HG03520 (cell line): ENCODE data around the gene GPR137.

Experiments
- ATAC-seq: cut with Tn5 transposase; IDR thresholded peaks from one replicate; pipeline ENCODE4 v1.9.1; 2021; ENCODE audit warnings: mild to moderate bottlenecking, moderate library complexity; ENCODE audit not compliant: unreplicated experiment

Gene GPR137

DNA sequence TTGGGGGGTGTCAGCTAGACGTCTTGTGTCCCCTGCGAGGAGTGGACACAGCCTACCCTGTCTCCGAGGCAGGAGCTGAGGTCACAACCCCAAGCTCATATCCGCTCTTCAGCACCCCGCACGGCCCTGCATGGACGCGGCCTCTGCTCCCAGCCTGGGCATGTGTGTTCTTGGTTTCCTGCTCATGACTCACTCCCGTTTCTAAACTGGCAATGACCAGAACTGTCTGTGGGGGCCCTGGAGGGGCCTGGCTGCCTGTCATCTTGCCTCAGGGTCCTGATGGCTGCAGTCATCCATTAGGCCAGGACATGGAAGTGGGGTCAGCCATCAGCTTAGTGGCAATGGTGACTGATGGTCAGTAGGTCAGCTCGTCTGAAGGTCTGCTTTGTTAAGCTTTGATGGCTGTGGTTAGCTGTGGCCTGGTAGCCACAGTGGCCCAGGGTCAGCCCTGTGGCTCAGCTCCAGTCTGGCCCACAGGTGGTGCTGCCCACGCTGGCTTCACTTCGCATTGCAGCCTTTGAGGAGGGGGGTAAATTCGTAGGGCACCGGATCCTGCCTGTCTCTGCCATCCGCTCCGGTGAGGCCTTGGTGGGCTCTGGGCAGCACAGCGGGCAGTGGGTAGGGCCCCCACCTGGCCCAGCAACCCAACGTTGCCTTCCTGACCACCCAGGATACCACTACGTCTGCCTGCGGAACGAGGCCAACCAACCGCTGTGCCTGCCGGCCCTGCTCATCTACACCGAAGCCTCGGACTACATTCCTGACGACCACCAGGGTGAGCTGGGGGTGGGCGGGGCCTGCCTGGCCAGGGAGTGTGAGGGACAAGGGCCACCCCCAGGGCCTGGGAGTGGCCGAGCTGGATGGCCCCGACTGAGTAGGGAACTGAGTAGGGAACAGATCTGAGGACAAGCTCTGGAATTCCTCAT lies 22.4 kb upstream of the GPR137 start:
- ATAC-seq, result no peak

DNA sequence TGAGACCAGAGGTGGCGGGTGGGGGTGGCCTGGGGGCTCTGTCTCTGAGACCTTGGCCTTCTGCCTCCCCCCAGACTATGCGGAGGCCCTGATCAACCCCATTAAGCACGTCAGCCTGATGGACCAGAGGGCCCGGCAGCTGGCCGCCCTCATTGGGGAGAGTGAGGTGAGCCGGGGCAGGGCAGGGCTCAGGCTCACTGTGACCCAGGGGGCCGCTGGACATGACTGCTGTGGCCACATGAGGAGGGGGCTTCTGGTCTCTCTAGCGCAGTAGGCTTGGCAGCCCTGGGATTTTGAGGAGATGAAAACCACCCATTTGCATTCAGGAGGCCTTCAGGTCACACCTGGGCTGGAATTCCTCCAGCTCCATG lies 21.7 kb upstream of the GPR137 start:
- ATAC-seq, result no peak

DNA sequence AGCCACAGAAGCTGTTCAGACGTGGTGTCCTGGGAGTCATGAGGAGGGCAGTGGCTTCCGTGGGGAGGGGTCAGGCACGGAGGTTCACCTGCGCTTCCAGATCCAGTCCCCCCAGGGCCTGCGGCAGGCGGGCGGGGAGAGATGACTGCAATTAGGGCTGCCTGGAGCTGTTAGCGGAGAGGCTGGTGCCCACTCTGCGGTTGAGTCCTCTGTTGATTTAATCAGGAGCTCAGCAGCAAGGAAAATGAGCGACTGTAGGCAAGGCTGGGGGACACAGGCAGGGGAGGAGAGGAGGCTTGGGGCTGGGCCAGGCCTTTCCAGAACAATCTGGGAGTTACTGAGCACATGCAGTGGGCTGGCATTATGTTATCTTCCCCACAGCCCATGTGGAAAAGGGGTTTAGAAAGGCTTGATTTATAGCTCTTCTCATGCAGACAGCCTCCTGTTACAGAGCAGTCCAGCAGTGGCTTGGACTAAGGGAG lies 21.2 kb upstream of the GPR137 start:
- no peak for ATAC-seq

DNA sequence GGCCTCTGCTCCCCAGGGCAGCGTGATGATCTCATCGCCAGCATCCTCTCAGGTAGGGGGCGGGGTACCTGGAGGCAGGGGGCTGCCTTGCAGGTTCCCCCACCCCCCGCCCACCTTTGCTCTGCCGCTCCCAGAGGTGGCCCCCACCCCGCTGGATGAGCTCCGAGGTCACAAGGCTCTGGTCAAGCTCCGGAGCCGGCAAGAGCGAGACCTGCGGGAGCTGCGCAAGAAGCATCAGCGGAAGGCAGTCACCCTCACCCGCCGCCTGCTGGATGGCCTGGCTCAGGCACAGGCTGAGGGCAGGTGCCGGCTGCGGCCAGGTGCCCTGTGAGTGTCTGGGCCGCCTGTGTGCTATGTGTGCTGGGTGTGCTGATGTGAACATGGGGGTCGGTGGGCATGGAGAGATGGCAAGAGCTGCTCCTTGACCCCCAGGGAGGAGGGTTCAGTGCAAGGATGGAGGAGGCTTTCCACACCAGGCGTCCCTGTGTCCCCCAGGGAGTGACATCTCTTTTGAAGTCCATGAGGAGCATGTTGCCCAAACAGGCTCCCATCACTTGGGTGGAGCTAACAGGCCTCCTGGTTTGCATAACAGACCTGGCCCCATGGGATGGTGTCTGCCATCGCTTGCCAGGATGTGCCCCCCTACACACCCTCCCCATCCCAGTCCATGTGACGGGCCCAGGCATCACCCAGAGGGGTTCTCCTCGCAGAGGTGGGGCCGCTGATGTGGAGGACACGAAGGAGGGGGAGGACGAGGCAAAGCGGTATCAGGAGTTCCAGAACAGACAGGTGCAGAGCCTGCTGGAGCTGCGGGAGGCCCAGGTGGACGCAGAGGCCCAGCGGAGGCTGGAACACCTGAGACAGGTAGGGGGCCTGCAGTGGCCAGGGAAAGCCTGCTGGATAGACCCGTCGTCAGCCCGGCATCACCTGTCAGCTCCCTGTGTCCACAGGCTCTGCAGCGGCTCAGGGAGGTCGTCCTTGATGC lies 20.2 kb upstream of the GPR137 start:
- ATAC-seq, result no peak

DNA sequence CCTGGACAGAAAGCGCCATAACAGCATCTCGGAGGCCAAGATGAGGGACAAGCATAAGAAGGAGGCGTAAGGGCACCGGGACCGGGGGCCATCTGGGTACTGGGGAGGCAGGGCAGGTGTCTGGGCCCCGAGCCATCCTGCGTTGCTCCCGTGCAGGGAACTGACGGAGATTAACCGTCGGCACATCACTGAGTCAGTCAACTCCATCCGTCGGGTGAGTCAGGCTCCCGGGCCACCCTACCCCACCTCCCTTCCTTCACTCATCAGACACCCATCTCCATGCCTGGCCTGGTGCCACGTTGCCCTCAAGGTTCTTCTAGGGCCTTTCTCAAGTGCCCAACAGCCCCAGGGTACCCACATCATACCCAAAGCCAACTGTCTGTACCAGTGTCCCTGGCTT lies 19.3 kb upstream of the GPR137 start:
- ATAC-seq, result no peak

DNA sequence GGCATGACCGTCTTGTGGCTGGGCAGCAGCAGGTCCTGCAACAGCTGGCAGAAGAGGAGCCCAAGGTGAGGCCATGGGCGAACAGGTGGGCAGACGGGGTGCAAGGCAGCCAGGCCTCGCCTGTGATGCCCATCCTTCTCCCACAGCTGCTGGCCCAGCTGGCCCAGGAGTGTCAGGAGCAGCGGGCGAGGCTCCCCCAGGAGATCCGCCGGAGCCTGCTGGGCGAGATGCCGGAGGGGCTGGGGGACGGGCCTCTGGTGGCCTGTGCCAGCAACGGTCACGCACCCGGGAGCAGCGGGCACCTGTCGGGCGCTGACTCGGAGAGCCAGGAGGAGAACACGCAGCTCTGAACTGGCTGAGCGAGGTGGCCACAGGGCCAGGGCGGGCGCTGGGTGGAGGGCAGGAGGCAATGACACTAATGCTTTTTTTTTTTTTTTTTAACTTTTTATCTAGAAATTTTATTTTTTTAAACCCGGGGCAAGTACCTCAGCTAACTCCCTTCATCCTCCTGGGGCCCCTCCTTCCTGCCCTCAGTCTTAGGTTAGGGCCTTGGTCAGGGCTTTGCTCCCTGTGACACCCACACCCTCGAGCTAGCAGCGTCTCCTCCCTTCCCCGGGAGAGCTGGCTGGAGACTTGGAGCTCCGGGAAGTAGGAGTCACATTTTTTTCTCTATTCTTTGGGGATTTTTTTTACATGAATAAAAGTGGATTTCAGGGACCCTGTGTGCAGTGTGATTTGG lies 18.3 kb upstream of the GPR137 start:
- no peak for ATAC-seq

DNA sequence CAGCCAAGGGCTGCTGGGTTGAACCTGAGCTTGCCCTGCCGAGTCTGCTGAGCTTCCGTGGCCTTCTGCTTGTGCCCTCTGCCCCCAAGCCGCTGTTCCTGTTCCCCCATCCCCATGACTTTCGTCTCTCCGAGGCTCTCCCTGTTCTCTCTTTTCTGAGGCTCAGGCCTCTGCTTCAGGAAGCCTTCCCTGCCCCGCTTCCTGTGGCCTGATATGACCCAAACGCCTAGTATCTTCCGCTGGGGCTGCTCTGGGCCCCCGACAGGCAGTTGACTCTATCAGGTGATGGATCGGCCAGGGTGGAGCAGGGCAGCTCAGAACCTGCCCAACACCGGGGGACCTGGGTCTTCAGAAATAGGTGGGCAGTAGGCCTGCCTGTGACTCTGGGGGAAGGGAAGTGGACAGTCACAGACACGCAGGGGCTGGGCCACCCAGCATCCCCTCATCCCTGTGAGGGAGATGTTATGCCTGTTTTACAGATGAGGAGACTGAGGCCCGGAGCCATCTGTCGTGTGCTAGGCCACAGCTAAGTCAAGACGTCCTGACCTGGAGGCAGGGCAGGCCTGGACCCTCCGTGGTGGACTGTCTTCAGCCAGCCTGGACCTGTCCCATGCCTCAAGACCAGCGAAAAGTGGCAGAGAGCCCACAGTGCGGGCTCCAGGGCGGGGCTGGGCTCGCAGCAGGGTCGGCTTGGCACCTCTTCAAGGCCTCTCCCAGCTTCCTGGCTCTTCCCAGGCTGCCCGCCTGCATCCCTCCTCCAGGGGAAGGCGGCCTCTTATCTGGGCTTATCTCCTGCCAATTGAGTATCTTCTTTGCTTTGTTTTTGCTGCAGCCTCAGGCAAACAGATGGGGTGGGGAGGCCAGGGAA lies 17.4 kb upstream of the GPR137 start:
- ATAC-seq, result no peak

DNA sequence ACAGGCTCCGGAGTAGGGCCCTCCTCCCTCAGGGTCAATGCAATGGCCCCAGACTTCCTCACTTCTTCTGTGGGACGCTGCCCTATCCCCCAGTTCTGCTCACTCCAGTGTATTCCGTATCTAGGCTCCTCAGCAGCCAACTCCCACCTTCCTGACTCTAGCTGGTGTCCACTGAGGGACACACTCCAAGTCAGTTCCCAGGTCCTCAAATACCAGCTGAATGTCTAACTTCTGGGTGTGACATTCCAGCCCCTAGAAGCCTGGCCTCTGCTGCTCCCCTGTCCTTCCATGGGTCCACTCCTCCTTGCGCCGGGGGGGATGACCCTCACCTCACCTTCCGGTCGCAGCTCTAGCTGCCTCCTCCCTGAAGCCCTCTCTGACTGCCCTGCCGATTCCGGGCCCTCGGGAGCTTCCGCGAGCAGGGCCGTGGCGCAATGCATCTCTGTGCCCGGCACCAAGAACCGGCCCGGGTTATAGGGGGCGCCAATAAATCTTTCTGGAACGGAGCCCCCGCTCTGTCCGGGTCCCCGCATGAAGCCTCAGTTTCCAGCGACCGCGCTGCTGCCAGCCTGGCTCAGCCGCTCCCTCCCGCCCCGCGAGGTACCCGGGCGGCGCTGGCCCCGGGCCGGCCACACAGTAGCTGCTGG lies 16.6 kb upstream of the GPR137 start:
- ATAC-seq, result no peak

DNA sequence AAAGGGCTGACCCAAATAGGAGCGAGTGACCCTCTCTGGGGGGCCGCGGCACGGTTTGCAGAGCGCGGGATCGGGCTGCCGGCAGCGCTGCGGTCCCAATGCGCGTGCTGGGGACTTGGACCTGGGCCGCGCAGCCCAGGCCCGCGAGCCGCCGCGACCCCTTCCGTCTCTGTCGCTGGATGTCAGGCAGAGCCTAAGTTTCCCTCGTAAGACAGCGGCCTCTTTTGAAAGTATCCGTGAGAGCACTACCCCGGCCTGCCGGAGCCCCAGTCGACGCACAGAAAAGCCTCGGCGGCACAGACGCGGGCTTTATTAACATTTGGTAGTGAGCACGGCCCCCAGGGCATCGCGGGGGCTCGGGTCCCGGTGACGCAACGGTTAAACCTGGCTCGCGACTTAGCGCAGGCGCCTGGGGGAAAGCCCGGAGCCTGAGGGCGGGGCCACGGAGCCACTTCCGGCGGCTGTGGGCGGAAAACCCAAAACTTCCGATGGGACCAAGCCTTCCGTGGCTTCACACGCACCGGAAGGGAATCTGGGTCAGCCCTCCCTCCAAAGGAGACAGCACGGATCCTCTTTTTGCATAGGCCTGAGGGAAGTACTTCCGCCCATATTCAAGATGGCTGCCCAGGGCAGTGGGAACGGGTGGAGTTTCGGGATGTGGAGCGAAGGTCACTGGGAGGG lies 16.0 kb upstream of the GPR137 start:
- ATAC-seq, result peak; percentile 47

DNA sequence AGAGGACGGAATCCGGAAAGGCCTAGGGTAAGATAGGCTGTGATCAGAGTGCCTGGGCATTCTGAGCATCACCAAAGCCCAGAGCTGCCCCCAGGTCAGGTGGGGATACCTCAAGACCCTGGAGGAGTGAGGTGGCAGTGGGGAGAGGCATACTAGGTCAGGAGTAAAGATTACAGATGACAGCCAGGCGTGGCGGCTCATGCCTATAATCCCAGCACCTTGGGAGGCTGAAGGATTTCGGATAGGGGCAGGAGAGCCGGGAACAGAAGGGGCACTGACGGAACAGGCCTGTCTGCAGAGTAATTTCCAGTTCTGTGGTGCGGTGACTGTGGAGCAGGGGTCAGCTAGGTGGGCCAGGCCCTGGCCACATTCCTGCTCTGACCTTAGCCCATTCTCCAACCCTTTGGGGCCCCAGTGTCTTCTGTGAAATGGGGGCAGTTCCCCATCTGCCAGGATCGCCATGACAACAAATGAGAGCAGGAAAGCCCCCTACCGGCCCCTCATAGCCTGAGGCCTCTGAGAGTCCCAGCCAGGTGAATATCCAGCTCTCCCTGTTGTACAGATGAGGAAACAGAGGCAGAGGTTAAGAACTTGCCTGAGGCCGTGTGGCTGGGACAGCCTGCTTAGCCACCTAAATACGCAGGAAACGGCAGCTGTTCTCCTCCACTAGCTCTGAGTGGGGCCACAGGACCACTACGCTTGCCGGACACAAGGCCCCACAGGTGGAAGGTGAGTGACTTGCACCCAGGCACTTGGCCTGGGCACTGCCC lies 10.4 kb upstream of the GPR137 start:
- ATAC-seq, result no peak

DNA sequence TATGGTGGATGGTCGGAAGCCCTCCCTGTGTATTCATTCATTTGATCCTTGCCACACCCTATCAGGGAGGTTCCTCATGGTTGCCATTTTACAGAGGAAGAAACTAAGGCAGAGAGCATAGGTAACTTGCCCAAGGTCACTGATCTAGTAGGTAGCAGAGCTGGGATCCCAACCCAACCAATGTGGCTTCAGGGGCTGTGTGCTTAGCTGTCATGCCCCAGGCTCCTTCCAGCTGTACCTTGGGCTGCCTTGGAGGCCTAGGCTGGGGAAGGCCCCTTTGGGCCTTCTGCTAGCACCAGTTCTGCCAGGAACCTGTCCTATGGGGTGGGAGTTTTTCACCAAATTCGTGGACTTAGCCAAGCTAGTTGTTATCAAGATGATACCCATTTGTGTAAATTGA lies 9.8 kb upstream of the GPR137 start:
- ATAC-seq, result no peak

DNA sequence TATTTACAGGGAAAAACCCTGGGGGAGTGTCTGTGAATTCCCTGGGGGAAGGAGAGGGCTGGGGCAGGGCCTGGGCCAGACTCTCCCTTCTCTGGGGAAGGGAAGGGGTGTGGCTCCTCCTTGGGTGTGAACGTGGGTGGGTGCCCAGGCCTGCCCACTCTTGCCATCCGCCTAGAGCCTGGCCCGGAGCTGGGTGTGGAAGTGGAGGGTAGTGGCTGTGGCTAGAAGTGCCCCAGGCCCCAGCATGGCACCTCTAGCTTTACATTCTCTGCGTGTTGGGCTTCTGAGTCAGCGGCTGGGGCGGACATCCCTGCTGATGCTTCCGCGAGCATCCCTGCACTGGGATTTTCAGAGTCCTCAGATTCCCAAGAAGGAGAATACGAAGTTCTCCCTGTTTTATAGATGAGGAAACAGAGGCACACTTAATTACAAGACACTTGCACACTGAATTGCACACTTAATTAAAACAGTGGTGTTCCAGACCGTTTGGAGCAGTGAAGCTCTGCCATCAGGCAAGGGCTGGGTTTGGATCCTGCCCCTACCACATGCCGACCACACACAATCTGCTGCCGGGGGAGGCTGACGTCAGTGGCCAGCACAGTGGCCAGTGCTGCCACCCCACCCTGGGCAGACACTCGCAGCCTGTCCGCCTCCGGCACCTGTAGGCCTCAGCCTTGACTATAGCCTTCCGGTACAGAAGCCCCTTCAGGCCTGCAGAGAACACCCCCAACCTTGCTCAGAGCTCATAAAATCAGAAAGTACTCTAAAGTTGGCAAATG lies 8.8 kb upstream of the GPR137 start:
- no peak for ATAC-seq

DNA sequence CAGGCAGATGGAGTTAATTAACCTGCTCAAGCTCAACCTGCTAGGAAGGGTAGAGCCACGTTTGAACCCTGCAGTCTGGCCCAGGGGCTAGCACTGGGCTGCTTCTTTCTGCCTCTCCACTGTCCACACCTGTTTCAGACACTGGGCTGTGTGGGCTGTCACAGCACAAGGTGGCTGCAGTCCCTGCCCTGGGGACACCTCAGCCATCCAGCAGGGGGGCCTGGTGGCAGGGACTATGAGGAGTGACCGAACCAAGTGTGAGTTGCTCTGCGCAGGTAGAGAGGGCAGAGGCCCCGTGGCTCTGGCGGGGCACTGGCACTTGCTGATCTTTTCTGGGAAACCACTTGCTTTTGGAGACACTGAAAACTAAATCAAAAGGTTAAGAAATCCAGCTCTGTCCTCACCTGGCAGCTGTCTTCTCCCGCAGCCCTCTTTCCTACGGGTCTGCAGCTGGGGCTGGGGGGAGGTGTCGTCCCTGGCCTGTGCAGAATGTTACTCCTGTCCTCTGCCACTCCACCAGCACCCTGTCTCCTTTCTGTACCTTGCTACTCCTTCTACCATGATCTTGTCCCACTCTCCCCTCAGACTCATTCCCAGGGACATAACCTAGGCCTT lies 7.0 kb upstream of the GPR137 start:
- ATAC-seq, result no peak

DNA sequence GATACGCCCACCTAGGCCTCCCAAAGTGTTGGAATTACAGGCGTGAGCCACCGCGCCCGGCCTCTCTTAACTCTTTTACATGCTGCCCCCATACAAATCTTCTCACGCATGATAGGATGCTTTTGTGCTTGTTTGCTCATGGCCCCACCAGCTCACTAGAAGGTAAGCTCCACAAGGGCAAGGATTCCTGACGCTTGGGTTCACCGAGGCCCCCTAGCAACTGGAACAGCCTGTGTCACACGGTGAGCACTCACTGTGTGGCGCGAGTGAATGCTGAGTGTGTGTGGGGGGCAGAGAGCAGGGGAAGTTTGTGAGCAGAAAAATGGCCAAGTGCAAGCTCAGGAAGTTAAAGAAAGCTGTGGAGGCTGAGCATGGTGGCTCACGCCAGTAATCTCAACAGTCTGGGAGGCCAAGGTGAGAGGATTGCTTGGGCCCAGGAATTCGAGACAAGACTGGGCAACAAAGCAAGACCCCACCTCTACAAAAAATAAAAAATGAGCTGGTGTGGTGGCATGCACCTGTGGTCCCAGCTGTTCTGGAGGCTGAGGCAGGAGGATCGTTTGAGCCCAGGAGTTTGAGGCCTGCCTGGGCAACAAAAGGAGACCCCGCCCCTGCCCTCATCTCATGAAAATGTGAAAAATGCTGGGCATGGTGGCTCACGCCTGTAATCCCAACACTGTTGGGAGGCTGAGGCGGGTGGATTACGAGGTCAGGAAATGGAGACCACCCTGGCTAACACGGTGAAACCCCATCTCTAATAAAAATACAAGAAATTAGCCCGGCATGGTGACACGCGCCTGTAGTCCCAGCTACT lies 3.5 kb upstream of the GPR137 start:
- no peak for ATAC-seq

DNA sequence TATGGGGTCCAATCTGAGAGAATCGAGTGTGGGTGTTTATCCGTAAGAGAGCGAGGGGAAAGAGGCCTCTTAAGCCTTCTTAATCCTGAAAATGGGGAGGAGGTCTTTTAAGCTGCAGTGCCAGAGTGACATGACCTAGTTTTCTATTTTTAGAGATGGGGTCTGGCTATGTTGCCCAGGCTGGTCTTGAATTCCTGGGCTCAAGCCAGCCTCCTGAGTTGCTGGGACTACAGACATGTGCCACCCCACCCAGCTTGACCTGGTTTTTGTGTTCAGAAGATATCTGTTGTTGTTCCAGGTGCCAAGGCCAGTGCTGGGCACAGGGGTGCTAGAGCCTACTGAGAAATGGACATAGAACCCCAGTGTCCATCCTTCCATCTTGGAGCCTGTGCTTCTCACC lies 2.6 kb upstream of the GPR137 start:
- no peak for ATAC-seq
